ENCODE data around the gene WSB1.

The WSB1 gene

DNA sequence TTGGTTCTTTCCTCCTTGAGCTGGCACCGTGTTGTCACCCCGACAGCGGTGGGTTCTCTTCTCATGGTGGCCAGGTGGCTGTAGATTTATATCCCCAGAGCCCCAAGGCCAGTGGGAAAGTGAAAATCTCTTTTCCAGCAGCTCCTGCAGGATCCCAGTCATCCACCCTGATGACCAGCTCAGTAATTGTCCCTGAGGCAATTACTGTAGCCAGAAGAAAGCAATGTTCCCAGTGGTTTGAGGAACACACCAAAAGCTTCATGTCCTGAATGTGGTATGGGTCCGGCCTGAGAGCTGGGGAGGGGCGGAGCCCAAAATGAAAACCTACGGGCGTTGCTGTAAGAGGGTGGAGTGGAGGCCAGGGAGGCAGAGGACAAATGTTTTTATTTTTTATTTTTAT, 69.0 kb downstream of the WSB1 start:
- DNase-seq: no peak

GRCh38 chr17:27363326-27363725, 69.4 kb downstream of the WSB1 start:
- no peak for DNase-seq

All from activated T-cell treated with anti-CD3 and anti-CD28 coated beads for 4 hours (primary cell).